HT1080 (cell line): ENCODE results near the gene TMEM128. TPM values are rescaled to one million over a fixed set of nuclear protein-coding genes. Genes with fewer than 3 reads are reported as not detected.
"Not testable (repeated sequence)": the region's sequence is repeated elsewhere in the genome, so short reads cannot be mapped to it uniquely, and the experiment has no call there.

Experiments
- DNase-seq: peaks from one replicate; pipeline ENCODE4 v3.0.0-alpha.2; 2015; ENCODE audit warnings: low read depth
- total RNA-seq: library from RNA; depleted of rRNA; stranded (reverse); fragments of >200 nt; shearing (Covaris generic); gene quantifications from 2 replicates; pipeline ENCODE4 v1.2.3, GENCODE V29; 2014; rRNA removed

TMEM128 gene
- total RNA-seq, 1 experiment from 2014 or later: 18.2 TPM

DNA sequence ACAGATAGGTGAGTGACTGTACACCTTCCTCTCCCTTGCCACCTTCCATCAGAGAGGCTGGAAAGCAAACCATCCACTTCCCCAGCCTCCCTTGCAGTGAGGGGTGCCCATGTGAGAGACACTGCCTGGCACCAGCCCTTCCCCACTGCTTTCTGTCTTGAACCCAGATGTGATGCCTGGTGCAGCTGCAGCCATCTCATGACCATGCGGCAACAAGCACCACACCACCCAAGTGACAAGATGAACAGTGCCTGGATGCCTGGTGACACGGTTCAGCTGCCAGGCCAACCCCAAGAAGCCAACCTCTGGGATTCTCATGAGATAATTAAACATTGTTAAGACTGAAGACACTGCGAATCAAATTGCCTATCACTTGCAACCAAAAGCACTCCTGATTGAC, 52.7 kb downstream of the TMEM128 start:
- no peak for DNase-seq

DNA sequence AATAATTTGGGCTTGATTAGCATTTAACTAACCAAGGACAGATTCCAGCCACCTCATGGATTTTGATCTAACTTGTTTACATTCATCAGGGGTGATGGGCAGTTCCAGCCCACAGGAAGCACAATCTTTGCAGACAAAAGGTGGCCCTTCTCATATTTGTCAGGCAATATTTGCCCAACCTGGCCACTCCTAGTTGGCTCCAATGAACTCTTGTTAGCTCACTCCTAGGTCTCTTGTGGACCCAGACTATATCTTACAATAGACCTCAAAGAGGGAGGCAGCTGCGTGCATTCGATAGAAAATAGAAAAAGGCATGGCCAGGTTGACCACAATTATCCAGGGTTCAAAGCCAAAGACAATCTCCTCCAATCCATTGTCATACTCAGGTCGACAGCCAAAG, 59.5 kb downstream of the TMEM128 start:
- not testable (repeated sequence) for DNase-seq

Other genes starting within 250 kb of the TMEM128 start
- not detected in 2 replicates for gene OTOP1, start 21.3 kb downstream of the TMEM128 start, total RNA-seq
- 105 TPM in 2 replicates for gene LYAR, start 41.9 kb upstream of the TMEM128 start, total RNA-seq
- gene ZBTB49, start 42.0 kb upstream of the TMEM128 start, total RNA-seq: 4.7 and 6.8 TPM in 2 replicates
- 0.61 and 0.73 TPM in 2 replicates for gene NSG1, start 138.9 kb upstream of the TMEM128 start, total RNA-seq